Measurements from ENCODE around the gene RNF141. TPM values are rescaled to one million over a fixed set of nuclear protein-coding genes. Genes with fewer than 3 reads are reported as not detected.

RNF141 gene
- total RNA-seq, 2 donors from 2014 or later = 20.2 to 23.1 TPM

- Histone ChIP-seq H3K4me3 (no peak overlapping the region), H3K4me1 (peaks cover 13% of the 10 kb centered on the region), H3K27me3 (no peaks in the 10 kb centered on the region), H3K36me3 (replicated peaks in 1 of 2; ENCODE audit: insufficient read depth in 1 of 2, low read depth in 2 of 2) (no peaks in the 10 kb centered on the region), H3K9me3 (no peaks in the 10 kb centered on the region), H3K27ac (no peak overlapping the region)
- 89 to 92% methylated on average over 7 of the region's 7 CpGs for WGBS, 2 donors
- DNase-seq (no peak), ATAC-seq (no peak)
- TF ChIP-seq POLR2A (IDR thresholded peaks at IDR 0.05) (no peak), CTCF (IDR thresholded peaks at IDR 0.05) (no peak)
- intact Hi-C loops (cut with DNase I) = no loop called here
These were observed 46.4 kb upstream of the RNF141 start for GRCh38 chr11:10587388-10587787.

- peaks cover 6% of the 10 kb centered on the region for H3K4me1 ChIP-seq
- DNase-seq (no peak), ATAC-seq (peak; percentile 38)
These were observed 43.1 kb upstream of the RNF141 start for GRCh38 chr11:10584071-10584501.

GRCh38 chr11:10581481-10582019 lies 40.6 kb upstream of the RNF141 start:
- 73 to 91% methylated on average over 4 of the region's 4 CpGs for WGBS, 2 donors
- Histone ChIP-seq H3K4me1 (peaks cover 6% of the 10 kb centered on the region), H3K4me3 (no peak overlapping the region), H3K36me3 (replicated peaks in 1 of 2; ENCODE audit: insufficient read depth in 1 of 2, low read depth in 2 of 2) (no peaks in the 10 kb centered on the region), H3K9me3 (no peaks in the 10 kb centered on the region), H3K27me3 (no peaks in the 10 kb centered on the region), H3K27ac (peak overlapping the region in 1 of 4 donors; percentile 3)
- TF ChIP-seq CTCF (IDR thresholded peaks at IDR 0.05) = no peak
- no peak for TF ChIP-seq POLR2A (IDR thresholded peaks at IDR 0.05)
- ATAC-seq = peak; percentile 30
- peak in 3 of 4 donors; percentile 12 to 67 (median 14) for DNase-seq
- intact Hi-C loops (cut with DNase I) = no loop called here

More at GRCh38 chr11:10584071-10584501, 43.1 kb upstream of the RNF141 start:
- Histone ChIP-seq H3K9me3 (no peaks in the 10 kb centered on the region), H3K4me3 (no peak overlapping the region), H3K27ac (no peak overlapping the region), H3K36me3 (replicated peaks in 1 of 2; ENCODE audit: insufficient read depth in 1 of 2, low read depth in 2 of 2) (no peaks in the 10 kb centered on the region), H3K27me3 (no peaks in the 10 kb centered on the region)
- WGBS, 2 donors = 16 to 19% methylated on average over 3 of the region's 3 CpGs
- TF ChIP-seq CTCF (IDR thresholded peaks at IDR 0.05) = no peak
- no peak for TF ChIP-seq POLR2A (IDR thresholded peaks at IDR 0.05)
- intact Hi-C loops (cut with DNase I) = no loop called here

GRCh38 chr11:10580623-10581022 lies 39.6 kb upstream of the RNF141 start:
- no peak overlapping the region for H3K4me3 ChIP-seq
- DNase-seq (no peak), ATAC-seq (no peak)
- H3K9me3 ChIP-seq = no peaks in the 10 kb centered on the region
- TF ChIP-seq CTCF (IDR thresholded peaks at IDR 0.05) (no peak), POLR2A (IDR thresholded peaks at IDR 0.05) (no peak)
- peaks cover 6% of the 10 kb centered on the region for H3K4me1 ChIP-seq
- WGBS, 2 donors = 68 to 72% methylated on average over 4 of the region's 4 CpGs
- intact Hi-C loops (cut with DNase I) = no loop called here
- no peak overlapping the region for H3K27ac ChIP-seq
- H3K36me3 ChIP-seq (replicated peaks in 1 of 2; ENCODE audit: insufficient read depth in 1 of 2, low read depth in 2 of 2) = no peaks in the 10 kb centered on the region
- no peaks in the 10 kb centered on the region for H3K27me3 ChIP-seq

- intact Hi-C loops (cut with DNase I) = no loop called here
- Histone ChIP-seq H3K27ac (no peak overlapping the region), H3K9me3 (no peaks in the 10 kb centered on the region), H3K27me3 (no peaks in the 10 kb centered on the region), H3K4me3 (no peak overlapping the region), H3K4me1 (peaks cover 6% of the 10 kb centered on the region), H3K36me3 (replicated peaks in 1 of 2; ENCODE audit: insufficient read depth in 1 of 2, low read depth in 2 of 2) (no peaks in the 10 kb centered on the region)
- 80 to 89% methylated on average over 3 of the region's 3 CpGs for WGBS, 2 donors
- ATAC-seq (no peak), DNase-seq (no peak)
- TF ChIP-seq POLR2A (IDR thresholded peaks at IDR 0.05) (no peak), CTCF (IDR thresholded peaks at IDR 0.05) (no peak)
These were observed 38.7 kb upstream of the RNF141 start for GRCh38 chr11:10579700-10580099.
